H1 (cell line): ENCODE data around the gene HAVCR2. TPM values are rescaled to one million over a fixed set of nuclear protein-coding genes. Genes with fewer than 3 reads are reported as not detected.

Experiments used
- CTCF ChIA-PET: fragments of 300-600 bp; sonication (Branson Sonifier 250); formaldehyde crosslinking; loops from one replicate; lab custom pipeline; 2021; ENCODE audit not compliant: partially characterized antibody; lab: Charles Lee
- POLR2A ChIA-PET: fragments of 300-600 bp; sonication (Branson Sonifier 250); formaldehyde crosslinking; loops from one replicate; lab custom pipeline; 2021; ENCODE audit warnings: inconsistent platforms; ENCODE audit not compliant: partially characterized antibody; lab: Charles Lee
- DNase-seq, 2 experiments: peaks; one replicate each; pipeline versions ENCODE4 v3.0.0 to v3.0.0-alpha.2; 2010 to 2022; ENCODE audit warnings: low spot score in 2 of 2, low read depth in 1 of 2, mixed read lengths in 1 of 2
- FAIRE-seq: peaks from 2 replicates; lab custom pipeline; 2011; peaks lifted over from hg19 to GRCh38; lab: Jason Lieb, UNC
- H2AFZ ChIP-seq: 2 replicates; pipeline ENCODE4 v1.8.1; 2012; ENCODE audit warnings: low read length, inconsistent platforms
- H2AK5ac ChIP-seq: 2 replicates; pipeline ENCODE4 v1.6.1; 2013; ENCODE audit warnings: low read depth, low read length
- H2BK120ac ChIP-seq: replicated peaks from 2 replicates; pipeline ENCODE3; 2013; ENCODE audit warnings: low read depth, low read length, inconsistent platforms
- H2BK12ac ChIP-seq: 2 replicates; pipeline ENCODE4 v1.6.1; 2013; ENCODE audit warnings: low read depth, low read length
- H2BK15ac ChIP-seq: 2 replicates; pipeline ENCODE4 v1.6.1; 2013; ENCODE audit warnings: low read length
- H2BK20ac ChIP-seq: 2 replicates; pipeline ENCODE4 v1.6.1; 2013; ENCODE audit warnings: low read length
- H2BK5ac ChIP-seq: 2 replicates; pipeline ENCODE4 v1.6.1; 2013; ENCODE audit warnings: low read depth, low read length
- H3K14ac ChIP-seq: 2 replicates; pipeline ENCODE4 v1.6.1; 2013; ENCODE audit warnings: inconsistent platforms; ENCODE audit not compliant: insufficient read length
- H3K18ac ChIP-seq: 2 replicates; pipeline ENCODE4 v1.6.1; 2013; ENCODE audit warnings: low read length; ENCODE audit errors: extremely low read depth
- H3K23ac ChIP-seq: 2 replicates; pipeline ENCODE4 v1.6.1; 2013; ENCODE audit warnings: inconsistent platforms; ENCODE audit not compliant: insufficient read length
- H3K23me2 ChIP-seq: 2 replicates; pipeline ENCODE4 v1.6.1; 2013; ENCODE audit warnings: low read depth, low read length
- H3K27ac ChIP-seq: 2 replicates; pipeline ENCODE4 v1.6.1; 2011; ENCODE audit warnings: low read depth, low read length, inconsistent platforms
- H3K27me3 ChIP-seq, 4 experiments: replicated peaks in 1 of 4; 1 replicate in 1 of 4; 2 replicates in 3 of 4; pipeline versions ENCODE4 v1.6.1 to v1.8.1; 2011 to 2013; ENCODE audit warnings: low read length in 3 of 4, mild to moderate bottlenecking in 3 of 4, inconsistent platforms in 2 of 4, mixed read lengths in 2 of 4, moderate library complexity in 1 of 4; ENCODE audit not compliant: control insufficient read depth in 3 of 4, insufficient read depth in 3 of 4; ENCODE audit errors: extremely low read depth in 1 of 4
- H3K36me3 ChIP-seq, 4 experiments: 2 replicates each; pipeline versions ENCODE4 v1.6.1 to v1.8.1; 2011 to 2013; ENCODE audit warnings: mild to moderate bottlenecking in 4 of 4, low read length in 3 of 4, moderate library complexity in 2 of 4, control low read depth in 1 of 4, inconsistent platforms in 1 of 4; ENCODE audit not compliant: insufficient read depth in 4 of 4, control insufficient read depth in 2 of 4
- H3K4ac ChIP-seq: replicated peaks from 2 replicates; pipeline ENCODE3; 2013; ENCODE audit warnings: low read length, low read depth, mixed read lengths, inconsistent platforms; ENCODE audit not compliant: insufficient read length
- H3K4me1 ChIP-seq, 4 experiments: replicated peaks in 1 of 4; 1 replicate in 1 of 4; 2 replicates in 3 of 4; pipeline versions ENCODE4 v1.6.1 to v1.8.1; 2011 to 2013; ENCODE audit warnings: low read length in 3 of 4, inconsistent platforms in 2 of 4, mixed read lengths in 1 of 4; ENCODE audit not compliant: insufficient read depth in 4 of 4, control insufficient read depth in 3 of 4
- H3K4me2 ChIP-seq, 2 experiments: 2 replicates each; pipeline versions ENCODE4 v1.6.1 to v1.8.1; 2011 to 2013; ENCODE audit warnings: low read depth in 2 of 2, low read length in 2 of 2, control low read depth in 1 of 2, inconsistent platforms in 1 of 2, mild to moderate bottlenecking in 1 of 2; ENCODE audit not compliant: insufficient read depth in 1 of 2
- H3K4me3 ChIP-seq, 4 experiments: fragments of 200-600, 300-600 bp in 1 of 4; sonication (generic), shearing (Covaris generic), sonication (Bioruptor Twin) in 1 of 4; 2 replicates each; pipeline versions ENCODE4 v1.5.1 to v1.8.1; 2011 to 2016; ENCODE audit warnings: low read length in 4 of 4, low read depth in 3 of 4, control low read depth in 2 of 4, inconsistent platforms in 2 of 4, mild to moderate bottlenecking in 2 of 4, mixed read lengths in 1 of 4, moderate library complexity in 1 of 4; ENCODE audit not compliant: insufficient read depth in 2 of 4; ENCODE audit errors: extremely low read depth in 1 of 4
- H3K56ac ChIP-seq: replicated peaks from 2 replicates; pipeline ENCODE3; 2013; ENCODE audit warnings: low read depth, mild to moderate bottlenecking, mixed read lengths, low read length, inconsistent platforms; ENCODE audit not compliant: insufficient read length
- H3K79me1 ChIP-seq: 2 replicates; pipeline ENCODE4 v1.6.1; 2013; ENCODE audit warnings: low read depth, low read length, control low read depth
- H3K79me2 ChIP-seq, 2 experiments: 2 replicates each; pipeline versions ENCODE4 v1.6.1 to v1.8.1; 2012 to 2013; ENCODE audit warnings: low read length in 2 of 2, mild to moderate bottlenecking in 2 of 2, inconsistent platforms in 1 of 2; ENCODE audit not compliant: insufficient read depth in 2 of 2, control insufficient read depth in 1 of 2
- H3K9ac ChIP-seq, 4 experiments: replicated peaks in 1 of 4; 1 replicate in 1 of 4; 2 replicates in 3 of 4; pipeline versions ENCODE4 v1.6.1 to v1.8.1; 2011 to 2013; ENCODE audit warnings: low read depth in 3 of 4, low read length in 3 of 4, control low read depth in 2 of 4, mild to moderate bottlenecking in 2 of 4, moderate library complexity in 2 of 4, inconsistent platforms in 1 of 4; ENCODE audit errors: extremely low read depth in 1 of 4
- H3K9me3 ChIP-seq, 2 experiments: 2 replicates each; pipeline versions ENCODE4 v1.6.1 to v1.8.1; 2012 to 2013; ENCODE audit warnings: mild to moderate bottlenecking in 2 of 2, moderate library complexity in 2 of 2, control low read depth in 1 of 2, inconsistent platforms in 1 of 2, low read depth in 1 of 2, low read length in 1 of 2, mixed read lengths in 1 of 2; ENCODE audit not compliant: insufficient read depth in 2 of 2
- H4K20me1 ChIP-seq, 2 experiments: replicated peaks in 1 of 2; 2 replicates each; pipeline versions ENCODE3 to v1.8.1; 2011 to 2013; ENCODE audit warnings: inconsistent platforms in 2 of 2, low read length in 2 of 2, mild to moderate bottlenecking in 1 of 2; ENCODE audit not compliant: insufficient read depth in 2 of 2, control insufficient read depth in 1 of 2
- H4K5ac ChIP-seq: 2 replicates; pipeline ENCODE4 v1.6.1; 2013; ENCODE audit warnings: low read length, low read depth, mixed read lengths, inconsistent platforms; ENCODE audit not compliant: insufficient read length
- H4K8ac ChIP-seq: 2 replicates; pipeline ENCODE4 v1.8.0; 2013; ENCODE audit warnings: mild to moderate bottlenecking, moderate library complexity, low read length, inconsistent platforms; ENCODE audit not compliant: insufficient read depth; ENCODE audit errors: extremely low read depth
- H4K91ac ChIP-seq: replicated peaks from 2 replicates; pipeline ENCODE3; 2013; ENCODE audit warnings: low read length, mixed read lengths, inconsistent platforms; ENCODE audit not compliant: insufficient read length
- ASH2L ChIP-seq: fragments of 200-600, 300-600 bp; sonication (generic); IDR thresholded peaks from one replicate; pipeline ENCODE4 v1.7.1; 2017; ENCODE audit warnings: low read length
- BACH1 ChIP-seq: IDR thresholded peaks from 2 replicates; pipeline ENCODE4 v1.6.1; 2012; ENCODE audit warnings: low read length, improper control_type of control experiment
- MAFK ChIP-seq: IDR thresholded peaks from 2 replicates; pipeline ENCODE4 v1.6.1; 2012; ENCODE audit warnings: low read depth, mild to moderate bottlenecking, improper control_type of control experiment, low read length
- NRF1 ChIP-seq: IDR thresholded peaks from 2 replicates; pipeline ENCODE4 v1.6.1; 2011; ENCODE audit warnings: mild to moderate bottlenecking, low read depth, low read length, improper control_type of control experiment
- PHF8 ChIP-seq: fragments of 200-600 bp; sonication (generic); conservative IDR thresholded peaks from 2 replicates; pipeline ENCODE4 v1.7.1; 2012; ENCODE audit warnings: low read depth, mild to moderate bottlenecking, inconsistent platforms, low read length, moderate library complexity
- RXRA ChIP-seq: IDR thresholded peaks from 2 replicates; pipeline ENCODE4 v1.6.1; 2011; ENCODE audit warnings: low read depth, mild to moderate bottlenecking, low read length, moderate library complexity; ENCODE audit not compliant: insufficient read depth
- WGBS, 2 experiments: shearing (Covaris generic) in 1 of 2; methylation state at CpG; one replicate each; pipeline versions ENCODE4 v1.1.6 to v1.1.7; 2013 to 2015; ENCODE audit warnings: low lambda C conversion rate in 2 of 2, mixed read lengths in 2 of 2, inconsistent platforms in 1 of 2, low coverage in 1 of 2, missing lambda C conversion rate in 1 of 2; ENCODE audit not compliant: insufficient replicate concordance in 2 of 2, insufficient coverage in 1 of 2, insufficient read length in 1 of 2; ENCODE audit errors: extremely low coverage in 1 of 2, missing lambda C conversion rate in 1 of 2; 5-methylcytosine and 5-hydroxymethylcytosine counted together
- polyA plus RNA-seq, 7 experiments: library from polyadenylated mRNA; depleted of rRNA in 3 of 7; stranded (reverse) in 5 of 7; unstranded in 2 of 7; fragments of >200 nt in 5 of 7; fragments of 200-250 nt in 2 of 7; gene quantifications; 1 replicate in 5 of 7; 2 replicates in 1 of 7; 4 replicates in 1 of 7; pipeline versions ENCODE4 v1.2.1 to v1.2.3, GENCODE V29; 2011 to 2013; ENCODE audit warnings: missing spikeins in 2 of 7, mixed read lengths in 2 of 7
- total RNA-seq: library from RNA; stranded (reverse); fragmentation: NEBNext Ultra II Directional; extraction: Animal tissue kit (Norgen Biotek cat#: 25700); gene quantifications from 2 replicates; pipeline ENCODE4 v1.2.1, GENCODE V29; 2021
- TF ChIP-seq, protein P1 (sequence below): IDR thresholded peaks from 2 replicates; pipeline ENCODE4 v1.6.1; 2011; ENCODE audit warnings: low read depth, mild to moderate bottlenecking, low read length; ENCODE audit not compliant: insufficient read depth

Gene HAVCR2
- total and polyA plus RNA-seq, 2 of the 8 experiments (the other 6 are each of a cell fraction or from before 2014, with no cell fraction given): 0.03 TPM; not detected in 1

DNA sequence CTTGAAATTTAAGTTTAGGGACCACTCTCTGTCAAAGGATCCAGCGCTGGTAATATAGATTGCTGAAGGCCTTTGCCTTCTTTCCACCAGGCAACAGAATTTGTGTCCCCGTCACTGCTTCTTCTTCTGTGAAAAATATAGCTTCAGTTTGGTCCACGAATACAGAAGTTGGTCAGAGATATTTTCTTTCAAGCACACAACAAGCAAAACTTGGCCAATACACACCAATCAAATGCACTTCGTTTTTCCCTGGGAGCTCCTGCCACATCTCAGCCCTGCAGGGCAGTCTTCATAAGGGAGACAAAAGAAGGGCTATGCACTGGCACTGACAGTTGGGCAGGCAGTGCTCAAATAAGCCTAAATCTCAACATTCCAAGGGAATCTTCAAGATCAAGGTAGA, 22.9 kb downstream of the HAVCR2 start:
- Histone ChIP-seq H3K4me3 (no peak overlapping the region), H2AK5ac (no peak overlapping the region), H2BK12ac (no peak overlapping the region), H3K79me1 (no peaks in the 10 kb centered on the region), H3K23me2 (no peaks in the 10 kb centered on the region), H3K27ac (no peak overlapping the region), H3K79me2 (no peaks in the 10 kb centered on the region), H3K4ac (no peak overlapping the region), H3K9ac (no peak overlapping the region), H3K56ac (no peak overlapping the region), H2BK20ac (no peak overlapping the region), H2BK15ac (no peak overlapping the region), H3K27me3 (no peaks in the 10 kb centered on the region), H2AFZ (no peak overlapping the region), H4K20me1 (no peaks in the 10 kb centered on the region), H4K5ac (no peak overlapping the region), H2BK120ac (no peak overlapping the region), H3K36me3 (no peaks in the 10 kb centered on the region), H3K4me1 (no peaks in the 10 kb centered on the region), H4K8ac (no peak overlapping the region), H3K18ac (no peak overlapping the region), H2BK5ac (no peak overlapping the region), H3K9me3 (no peaks in the 10 kb centered on the region), H3K14ac (no peak overlapping the region), H3K4me2 (no peak overlapping the region), H3K23ac (no peak overlapping the region), H4K91ac (no peak overlapping the region)
- DNase-seq (no peak), FAIRE-seq (no peak)
- ChIA-PET CTCF (no interaction called here), POLR2A (no interaction called here)
- 67% methylated on average over 4 of the region's 4 CpGs; no CpG with 5 or more reads in 1 of the 2 experiments for WGBS, 2 experiments
- no peak for TF ChIP-seq NRF1
- no peak for TF ChIP-seq MAFK
- TF ChIP-seq ASH2L: no peak
- TF ChIP-seq BACH1: no peak
- TF ChIP-seq, protein P1, sequence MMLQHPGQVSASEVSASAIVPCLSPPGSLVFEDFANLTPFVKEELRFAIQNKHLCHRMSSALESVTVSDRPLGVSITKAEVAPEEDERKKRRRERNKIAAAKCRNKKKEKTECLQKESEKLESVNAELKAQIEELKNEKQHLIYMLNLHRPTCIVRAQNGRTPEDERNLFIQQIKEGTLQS: no peak
- TF ChIP-seq PHF8: no peak
- no peak for TF ChIP-seq RXRA
